HEK293 (cell line): Measurements from ENCODE around the gene NARS2.

ENCODE experiments used
- BCL11A ChIP-seq: fragments of 450-650 bp; formaldehyde crosslinking; IDR thresholded peaks from 2 replicates; pipeline ENCODE4 v1.5.1; 2016; ENCODE audit warnings: low read depth, missing biosample characterization, missing genetic modification characterization
- CTCF ChIP-seq: fragments of 450-650 bp; formaldehyde crosslinking; IDR thresholded peaks from 2 replicates; pipeline ENCODE4 v1.5.1; 2016; ENCODE audit warnings: missing biosample characterization, missing genetic modification characterization
- KLF8 ChIP-seq: fragments of 450-650 bp; formaldehyde crosslinking; IDR thresholded peaks from 2 replicates; pipeline ENCODE4 v1.5.1; 2016; ENCODE audit warnings: missing biosample characterization, missing genetic modification characterization
- REST ChIP-seq: fragments of 450-650 bp; formaldehyde crosslinking; IDR thresholded peaks from 2 replicates; pipeline ENCODE4 v1.5.1; 2016; ENCODE audit warnings: missing biosample characterization, missing genetic modification characterization
- ZBTB20 ChIP-seq: fragments of 450-650 bp; formaldehyde crosslinking; IDR thresholded peaks from 2 replicates; pipeline ENCODE4 v1.5.1; 2016; ENCODE audit warnings: missing biosample characterization, missing genetic modification characterization
- ZBTB26 ChIP-seq: fragments of 450-650 bp; formaldehyde crosslinking; optimal IDR thresholded peaks from 2 replicates; pipeline ENCODE3; 2016; ENCODE audit warnings: missing biosample characterization, mild to moderate bottlenecking, missing genetic modification characterization
- ZFP41 ChIP-seq: fragments of 450-650 bp; formaldehyde crosslinking; IDR thresholded peaks from 2 replicates; pipeline ENCODE4 v1.5.1; 2016; ENCODE audit warnings: missing biosample characterization, missing genetic modification characterization, borderline replicate concordance
- ZFP69B ChIP-seq: fragments of 450-650 bp; formaldehyde crosslinking; IDR thresholded peaks from 2 replicates; pipeline ENCODE4 v1.5.1; 2016; ENCODE audit warnings: missing biosample characterization, missing genetic modification characterization
- ZNF184 ChIP-seq: fragments of 450-650 bp; IDR thresholded peaks from 2 replicates; pipeline ENCODE4 v1.5.1; 2018; ENCODE audit warnings: missing biosample characterization, mild to moderate bottlenecking, missing genetic modification characterization
- ZNF19 ChIP-seq: fragments of 450-650 bp; formaldehyde crosslinking; IDR thresholded peaks from 2 replicates; pipeline ENCODE4; 2016; ENCODE audit warnings: missing biosample characterization, missing genetic modification characterization, low read depth
- ZNF23 ChIP-seq: fragments of 450-650 bp; formaldehyde crosslinking; IDR thresholded peaks from 2 replicates; pipeline ENCODE4 v1.5.1; 2016; ENCODE audit warnings: missing biosample characterization, missing genetic modification characterization, borderline replicate concordance
- ZNF335 ChIP-seq: fragments of 450-650 bp; formaldehyde crosslinking; conservative IDR thresholded peaks from 2 replicates; pipeline ENCODE4 v1.5.1; 2016; ENCODE audit warnings: missing biosample characterization, missing genetic modification characterization
- ZNF837 ChIP-seq: fragments of 450-650 bp; formaldehyde crosslinking; IDR thresholded peaks from 2 replicates; pipeline ENCODE4 v1.5.1; 2016; ENCODE audit warnings: missing biosample characterization, missing genetic modification characterization
- TF ChIP-seq, protein P1 (sequence below): fragments of 450-650 bp; formaldehyde crosslinking; IDR thresholded peaks from 2 replicates; pipeline ENCODE4 v1.5.1; 2016; ENCODE audit warnings: missing biosample characterization, missing genetic modification characterization

DNA sequence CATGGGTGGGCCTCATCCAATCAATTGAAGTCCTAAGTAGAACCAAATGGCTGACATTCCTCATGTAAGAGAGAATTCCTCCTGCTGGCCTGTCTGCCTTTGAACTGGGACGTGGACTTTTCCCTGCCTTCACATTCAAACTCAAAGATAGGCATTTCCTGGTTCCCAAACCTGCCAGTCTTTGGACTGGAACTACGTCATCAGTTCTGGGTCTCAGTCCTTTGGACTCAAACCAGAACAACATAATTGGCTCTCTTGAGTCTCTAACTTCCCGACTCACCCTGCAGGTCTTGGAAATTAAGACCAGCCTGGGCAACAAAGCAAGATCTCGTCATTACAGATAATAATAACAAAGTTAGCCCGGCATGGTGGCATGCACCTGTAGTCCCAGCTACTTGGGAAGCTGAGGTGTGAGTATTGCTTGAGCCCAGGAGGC lies 38.7 kb upstream of the NARS2 start:
- TF ChIP-seq CTCF (tag by site-specific recombination) (no peak), ZBTB20 (tag by site-specific recombination) (no peak), ZNF184 (tag by site-specific recombination) (no peak), ZNF335 (no peak), ZFP69B (no peak), BCL11A (tag by site-specific recombination) (no peak), ZFP41 (tag by site-specific recombination) (no peak), KLF8 (no peak), ZNF19 (tag by site-specific recombination) (no peak), ZNF837 (tag by site-specific recombination) (no peak), ZBTB26 (no peak), REST (tag by site-specific recombination) (no peak), ZNF23 (tag by site-specific recombination) (no peak)
- TF ChIP-seq, protein P1, sequence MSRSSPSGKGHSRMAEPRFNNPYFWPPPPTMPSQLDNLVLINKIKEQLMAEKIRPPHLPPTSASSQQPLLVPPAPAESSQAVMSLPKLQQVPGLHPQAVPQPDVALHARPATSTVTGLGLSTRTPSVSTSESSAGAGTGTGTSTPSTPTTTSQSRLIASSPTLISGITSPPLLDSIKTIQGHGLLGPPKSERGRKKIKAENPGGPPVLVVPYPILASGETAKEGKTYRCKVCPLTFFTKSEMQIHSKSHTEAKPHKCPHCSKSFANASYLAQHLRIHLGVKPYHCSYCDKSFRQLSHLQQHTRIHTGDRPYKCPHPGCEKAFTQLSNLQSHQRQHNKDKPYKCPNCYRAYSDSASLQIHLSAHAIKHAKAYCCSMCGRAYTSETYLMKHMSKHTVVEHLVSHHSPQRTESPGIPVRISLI (tag by site-specific recombination), result no peak
